Neuron (in vitro differentiated cells): ENCODE results near the gene POU2F1.
A peak's percentile ranks its signal among the peaks of the same experiment; 100 is the strongest.
"Not testable (repeated sequence)": the region's sequence is repeated elsewhere in the genome, so short reads cannot be mapped to it uniquely, and the experiment has no call there.

Source experiments
- H2AFZ ChIP-seq: one replicate; pipeline ENCODE4 v1.6.1; 2013; ENCODE audit warnings: low read depth, mild to moderate bottlenecking, inconsistent platforms, low read length, moderate library complexity
- H3K27me3 ChIP-seq: one replicate; pipeline ENCODE4 v1.6.1; 2013; ENCODE audit warnings: low read length; ENCODE audit not compliant: insufficient read depth
- H3K36me3 ChIP-seq: one replicate; pipeline ENCODE4 v1.6.1; 2013; ENCODE audit warnings: low read length; ENCODE audit not compliant: insufficient read depth
- H3K4me1 ChIP-seq: one replicate; pipeline ENCODE4 v1.6.1; 2013; ENCODE audit warnings: low read length; ENCODE audit not compliant: insufficient read depth
- H3K4me3 ChIP-seq: 2 replicates; pipeline ENCODE4 v1.5.1; 2013; ENCODE audit warnings: mild to moderate bottlenecking, low read length, moderate library complexity
- H3K9me3 ChIP-seq: one replicate; pipeline ENCODE4 v1.6.1; 2013; ENCODE audit warnings: low read length

Gene POU2F1

GRCh38 chr1:167209044-167209443 is 11.6 kb upstream of the POU2F1 start:
- Histone ChIP-seq H3K9me3 (peaks cover 6% of the 10 kb centered on the region), H2AFZ (no peak overlapping the region), H3K4me3 (no peak overlapping the region), H3K36me3 (no peaks in the 10 kb centered on the region), H3K27me3 (peaks cover 10% of the 10 kb centered on the region), H3K4me1 (no peaks in the 10 kb centered on the region)

- no peaks in the 10 kb centered on the region for H3K4me1 ChIP-seq
Observed at GRCh38 chr1:167210966-167211674, 9.6 kb upstream of the POU2F1 start.

GRCh38 chr1:167212025-167212424 is 8.7 kb upstream of the POU2F1 start:
- peaks cover 6% of the 10 kb centered on the region for H3K9me3 ChIP-seq
- no peaks in the 10 kb centered on the region for H3K4me1 ChIP-seq
- no peak overlapping the region for H2AFZ ChIP-seq
- H3K4me3 ChIP-seq: no peak overlapping the region
- H3K36me3 ChIP-seq: no peaks in the 10 kb centered on the region
- peaks cover 7% of the 10 kb centered on the region for H3K27me3 ChIP-seq

More at GRCh38 chr1:167210966-167211674, 9.6 kb upstream of the POU2F1 start:
- Histone ChIP-seq H2AFZ (no peak overlapping the region), H3K36me3 (no peaks in the 10 kb centered on the region), H3K27me3 (peaks cover 12% of the 10 kb centered on the region), H3K4me3 (no peak overlapping the region), H3K9me3 (peaks cover 6% of the 10 kb centered on the region)

- no peaks in the 10 kb centered on the region for H3K9me3 ChIP-seq
- H2AFZ ChIP-seq: no peak overlapping the region
- H3K4me3 ChIP-seq: no peak overlapping the region
- no peaks in the 10 kb centered on the region for H3K4me1 ChIP-seq
- peaks cover 4% of the 10 kb centered on the region for H3K27me3 ChIP-seq
- no peaks in the 10 kb centered on the region for H3K36me3 ChIP-seq
Observed at GRCh38 chr1:167216809-167217208, 3.9 kb upstream of the POU2F1 start.

- peaks cover 21% of the 10 kb centered on the region for H3K4me1 ChIP-seq
- H3K27me3 ChIP-seq: peaks cover under 1% of the 10 kb centered on the region
- H3K4me3 ChIP-seq: peak overlapping the region; percentile 68
- no peaks in the 10 kb centered on the region for H3K36me3 ChIP-seq
- H2AFZ ChIP-seq: peak overlapping the region; percentile 72
- no peaks in the 10 kb centered on the region for H3K9me3 ChIP-seq
Observed at GRCh38 chr1:167219194-167219593, 1.5 kb upstream of the POU2F1 start.

GRCh38 chr1:167219646-167220536 is 795 bp upstream of the POU2F1 start:
- peak overlapping the region; percentile 68 for H3K4me3 ChIP-seq

GRCh38 chr1:167221126-167221737 is 546 bp downstream of the POU2F1 start:
- H3K4me3 ChIP-seq: peak overlapping the region; percentile 56

More at GRCh38 chr1:167219646-167220536, 795 bp upstream of the POU2F1 start:
- Histone ChIP-seq H3K27me3 (no peaks in the 10 kb centered on the region), H2AFZ (peak overlapping the region; percentile 72), H3K36me3 (no peaks in the 10 kb centered on the region), H3K9me3 (no peaks in the 10 kb centered on the region), H3K4me1 (peaks cover 25% of the 10 kb centered on the region)

GRCh38 chr1:167221738-167222610 is 1.3 kb downstream of the POU2F1 start:
- no peaks in the 10 kb centered on the region for H3K9me3 ChIP-seq
- peak overlapping the region; percentile 56 for H3K4me3 ChIP-seq
- H3K36me3 ChIP-seq: no peaks in the 10 kb centered on the region
- H2AFZ ChIP-seq: no peak overlapping the region
- H3K27me3 ChIP-seq: no peaks in the 10 kb centered on the region
- peaks cover 27% of the 10 kb centered on the region for H3K4me1 ChIP-seq

More at GRCh38 chr1:167221126-167221737, 546 bp downstream of the POU2F1 start:
- Histone ChIP-seq H3K9me3 (no peaks in the 10 kb centered on the region), H3K36me3 (no peaks in the 10 kb centered on the region), H3K27me3 (no peaks in the 10 kb centered on the region), H3K4me1 (peaks cover 27% of the 10 kb centered on the region), H2AFZ (peak overlapping the region; percentile 58)

- no peak overlapping the region for H2AFZ ChIP-seq
- H3K36me3 ChIP-seq: no peaks in the 10 kb centered on the region
- H3K4me3 ChIP-seq: peak overlapping the region; percentile 56
- H3K27me3 ChIP-seq: no peaks in the 10 kb centered on the region
- no peaks in the 10 kb centered on the region for H3K9me3 ChIP-seq
- H3K4me1 ChIP-seq: peaks cover 27% of the 10 kb centered on the region
Observed at GRCh38 chr1:167223144-167224103, 2.7 kb downstream of the POU2F1 start.

- not testable (repeated sequence) for H3K36me3 ChIP-seq, H3K9me3 ChIP-seq, H3K27me3 ChIP-seq, H3K4me3 ChIP-seq, H2AFZ ChIP-seq
- peaks cover 27% of the 10 kb centered on the region for H3K4me1 ChIP-seq
Observed at GRCh38 chr1:167224734-167225235, 4.1 kb downstream of the POU2F1 start.

- no peak overlapping the region for H2AFZ ChIP-seq
- peaks cover 38% of the 10 kb centered on the region for H3K4me1 ChIP-seq
- no peaks in the 10 kb centered on the region for H3K9me3 ChIP-seq
- H3K36me3 ChIP-seq: no peaks in the 10 kb centered on the region
- H3K27me3 ChIP-seq: no peaks in the 10 kb centered on the region
- H3K4me3 ChIP-seq: no peak overlapping the region
Observed at GRCh38 chr1:167225920-167226319, 5.2 kb downstream of the POU2F1 start.
